Transverse colon (tissue), 4 donors: ENCODE data around the gene RESP18.

ENCODE experiments used
- CTCF ChIP-seq, 5 experiments: fragments of 200-600 bp in 3 of 5; fragments of 450-650 bp in 2 of 5; sonication (generic) in 3 of 5; IDR thresholded peaks; 1 replicate in 2 of 5; 2 replicates in 3 of 5; pipeline ENCODE4 v1.5.1; 2016 to 2017; ENCODE audit warnings: antibody characterized with exemption in 5 of 5, inconsistent platforms in 3 of 5, mild to moderate bottlenecking in 2 of 5, moderate library complexity in 1 of 5
- POLR2A ChIP-seq: fragments of 450-650 bp; IDR thresholded peaks from one replicate; pipeline ENCODE4 v1.6.1; 2016; ENCODE audit warnings: antibody characterized with exemption, mild to moderate bottlenecking, moderate library complexity
- POLR2AphosphoS5 ChIP-seq, 3 donors: sonication (generic); formaldehyde crosslinking; IDR thresholded peaks; one replicate each; pipeline ENCODE4 v1.6.1; 2016; ENCODE audit warnings: antibody characterized with exemption in 3 of 3

GRCh38 chr2:219297766-219298456 lies 34.6 kb downstream of the RESP18 start:
- TF ChIP-seq CTCF (IDR thresholded peaks at IDR 0.05) (no peak), POLR2A (no peak), POLR2AphosphoS5 (IDR thresholded peaks at IDR 0.05) (no peak)
